Fibroblast of skin of abdomen (primary cell): ENCODE measurements around the gene NUCB2.
A peak's percentile ranks its signal among the peaks of the same experiment; 100 is the strongest.

ENCODE experiments used
- DNase-seq: peaks from one replicate; pipeline ENCODE4 v3.0.0-alpha.2; 2013

NUCB2 gene

GRCh38 chr11:17333799-17334586, 57.5 kb downstream of the NUCB2 start:
- DNase-seq: no peak

- no peak for DNase-seq
Measured at GRCh38 chr11:17343257-17343656, 66.7 kb downstream of the NUCB2 start.

GRCh38 chr11:17343907-17344306, 67.4 kb downstream of the NUCB2 start:
- peak; percentile 85 for DNase-seq

- no peak for DNase-seq
Measured at GRCh38 chr11:17347676-17348075, 71.1 kb downstream of the NUCB2 start.

- DNase-seq: no peak
Measured at GRCh38 chr11:17350455-17351171, 74.1 kb downstream of the NUCB2 start.

GRCh38 chr11:17351172-17351509, 74.6 kb downstream of the NUCB2 start:
- DNase-seq: no peak

- DNase-seq: peak; percentile 62
Measured at GRCh38 chr11:17351510-17352176, 75.1 kb downstream of the NUCB2 start, which contains the start of gene NCR3LG1. TSS of gene NCR3LG1 (plus strand) at chr11:17351800. CDS start at chr11:17351970, 170 bp downstream.

GRCh38 chr11:17352950-17353820, 76.6 kb downstream of the NUCB2 start:
- DNase-seq: peak; percentile 81

GRCh38 chr11:17353821-17354600, 77.5 kb downstream of the NUCB2 start:
- DNase-seq: no peak

GRCh38 chr11:17354601-17354991, 78.1 kb downstream of the NUCB2 start:
- peak; percentile 65 for DNase-seq

GRCh38 chr11:17366495-17366894, 90.0 kb downstream of the NUCB2 start:
- no peak for DNase-seq

GRCh38 chr11:17368551-17368950, 92.0 kb downstream of the NUCB2 start:
- no peak for DNase-seq

- no peak for DNase-seq
Measured at GRCh38 chr11:17369094-17369493, 92.6 kb downstream of the NUCB2 start.

GRCh38 chr11:17369684-17370243, 93.2 kb downstream of the NUCB2 start:
- no peak for DNase-seq

GRCh38 chr11:17371614-17372013, 95.1 kb downstream of the NUCB2 start:
- DNase-seq: no peak

- no peak for DNase-seq
Measured at GRCh38 chr11:17375547-17375946, 99.0 kb downstream of the NUCB2 start.

- no peak for DNase-seq
Measured at GRCh38 chr11:17376493-17376892, 100.0 kb downstream of the NUCB2 start.

- DNase-seq: no peak
Measured at GRCh38 chr11:17378655-17379054, 102.1 kb downstream of the NUCB2 start.

GRCh38 chr11:17379383-17380180, 103.0 kb downstream of the NUCB2 start:
- DNase-seq: no peak

- peak; percentile 36 for DNase-seq
Measured at GRCh38 chr11:17381156-17381555, 104.6 kb downstream of the NUCB2 start.
